Measurements from ENCODE around the gene TCAIM.
"Not testable (repeated sequence)": the region's sequence is repeated elsewhere in the genome, so short reads cannot be mapped to it uniquely, and the experiment has no call there.

TCAIM gene

DNA sequence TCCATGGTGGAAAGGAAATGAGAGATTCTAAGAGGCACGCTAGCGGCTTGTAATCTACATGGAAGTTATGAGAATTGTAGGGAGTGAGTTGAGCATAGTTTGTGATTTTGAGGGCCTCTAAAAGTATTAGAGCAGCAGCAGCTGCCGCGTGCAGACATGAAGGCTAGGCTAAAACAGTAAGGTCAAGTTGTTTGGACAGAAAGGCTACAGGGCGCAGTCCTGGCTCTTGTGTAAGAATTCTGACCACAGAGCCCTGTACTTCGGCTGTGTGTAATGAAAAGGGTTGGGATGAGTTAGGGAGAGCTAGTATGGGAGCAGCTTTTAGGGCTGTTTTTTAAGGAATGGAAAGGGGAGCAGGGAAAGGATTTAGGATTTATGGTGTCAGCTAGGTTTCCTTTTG, 8.0 kb downstream of the TCAIM start:
- DNase-seq (ENCODE audit: low spot score), result not testable (repeated sequence)

DNA sequence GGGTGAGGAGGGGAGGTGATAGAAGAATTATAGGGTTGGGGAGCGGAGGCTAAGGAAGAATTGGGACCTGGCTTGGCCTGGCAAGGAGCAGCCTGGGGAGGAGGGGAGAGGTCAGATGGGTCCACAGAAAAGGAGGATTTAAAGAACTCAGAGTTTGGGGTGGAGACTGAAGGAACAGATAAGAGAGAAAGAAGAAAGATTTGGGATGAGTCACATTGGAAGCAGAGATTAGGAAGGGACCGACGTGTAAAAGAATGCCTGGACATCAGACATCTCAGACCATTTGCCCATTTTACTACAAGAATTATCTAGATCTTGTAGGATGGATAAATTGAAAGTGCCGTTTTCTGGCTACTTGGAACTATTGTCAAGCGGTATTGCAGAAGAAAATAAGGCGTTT, 10.4 kb downstream of the TCAIM start:
- DNase-seq (ENCODE audit: low spot score), result no peak

DNA sequence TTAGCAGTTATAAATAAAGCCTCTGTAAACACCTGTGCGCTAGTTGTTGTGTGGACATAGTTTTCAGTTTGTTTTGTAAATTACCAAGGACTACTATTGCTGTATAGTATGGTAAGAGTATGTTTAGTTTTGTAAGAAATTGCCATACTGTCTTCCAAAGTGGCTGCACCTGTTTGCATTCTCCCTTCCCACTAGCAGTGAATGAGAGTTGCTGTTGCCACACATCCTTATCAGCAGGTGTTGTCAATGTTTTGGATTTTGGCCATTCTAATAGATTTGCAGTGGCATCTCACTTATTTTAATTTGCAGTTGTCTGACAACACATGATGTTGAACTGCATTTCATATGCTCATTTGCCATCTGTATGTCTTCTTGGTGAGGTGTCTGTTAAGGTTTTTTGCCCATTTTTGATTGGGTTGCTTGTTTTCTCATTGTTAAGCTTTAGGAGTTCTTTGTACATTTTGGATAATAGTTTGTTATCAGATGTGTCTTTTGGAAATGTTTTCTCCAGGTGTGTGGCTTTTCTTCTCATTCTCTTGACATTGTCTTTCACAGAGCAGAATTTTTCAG, 14.9 kb downstream of the TCAIM start:
- no peak for DNase-seq (ENCODE audit: low spot score)

DNA sequence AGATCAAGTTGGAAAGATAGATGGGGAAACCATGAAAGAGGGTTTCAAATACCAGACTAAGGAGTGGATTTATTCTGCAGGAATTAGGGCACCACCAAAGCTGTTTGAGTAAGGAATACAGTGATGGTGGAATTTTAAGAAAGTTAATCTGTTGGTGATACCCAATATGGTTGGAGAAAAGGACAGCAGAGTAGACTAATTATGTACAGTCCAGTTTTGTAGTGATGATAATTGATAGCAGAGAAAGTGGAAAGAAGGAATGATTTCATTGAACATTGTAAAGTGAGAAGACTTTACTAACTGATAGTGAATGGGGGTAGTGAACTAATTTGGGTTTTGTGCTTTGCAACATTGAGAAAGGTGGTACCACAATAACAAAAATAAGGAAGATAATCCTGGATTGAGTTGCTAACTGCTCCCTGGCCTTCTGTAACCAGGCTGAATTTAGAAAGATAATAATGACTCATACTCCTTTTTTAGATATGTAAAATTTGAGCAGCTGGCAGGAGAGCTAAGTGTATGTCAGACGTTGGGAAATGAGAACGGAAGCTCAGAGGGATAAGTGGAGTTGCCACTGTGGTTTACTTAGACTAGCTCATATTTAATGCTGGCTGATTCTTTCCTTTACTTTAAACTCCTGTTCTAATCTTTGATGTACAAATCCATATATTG, 16.9 kb downstream of the TCAIM start:
- DNase-seq (ENCODE audit: low spot score), result no peak

DNA sequence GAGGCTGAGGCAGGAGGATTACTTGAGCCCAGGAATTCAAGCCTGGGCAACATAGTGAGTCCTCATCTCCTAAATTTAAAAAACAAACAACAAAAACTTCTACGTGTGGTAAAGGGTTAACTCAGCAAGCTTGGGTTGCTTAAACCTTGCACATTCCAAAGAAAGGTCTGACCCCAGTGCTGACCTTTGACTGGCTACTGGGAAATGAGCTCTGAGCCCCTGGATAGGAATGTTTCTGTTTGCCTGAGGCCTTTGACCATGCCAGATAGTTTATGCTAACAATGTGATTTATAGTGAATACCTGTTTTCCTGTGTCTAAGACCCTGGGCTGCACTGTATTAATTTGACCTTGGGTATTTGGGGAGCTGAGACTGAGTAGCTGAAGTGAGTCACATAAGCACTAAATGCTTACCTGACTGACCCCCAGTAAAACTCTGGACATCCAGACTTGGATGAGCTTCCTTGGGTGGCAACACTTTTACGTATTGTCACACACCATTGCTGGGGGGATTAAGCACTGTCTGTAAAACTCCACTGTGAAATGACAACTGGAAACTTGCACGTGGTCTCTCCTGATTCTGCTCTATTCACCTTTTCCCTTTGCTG, 20.7 kb downstream of the TCAIM start:
- peak; percentile 34 for DNase-seq (ENCODE audit: low spot score)

DNA sequence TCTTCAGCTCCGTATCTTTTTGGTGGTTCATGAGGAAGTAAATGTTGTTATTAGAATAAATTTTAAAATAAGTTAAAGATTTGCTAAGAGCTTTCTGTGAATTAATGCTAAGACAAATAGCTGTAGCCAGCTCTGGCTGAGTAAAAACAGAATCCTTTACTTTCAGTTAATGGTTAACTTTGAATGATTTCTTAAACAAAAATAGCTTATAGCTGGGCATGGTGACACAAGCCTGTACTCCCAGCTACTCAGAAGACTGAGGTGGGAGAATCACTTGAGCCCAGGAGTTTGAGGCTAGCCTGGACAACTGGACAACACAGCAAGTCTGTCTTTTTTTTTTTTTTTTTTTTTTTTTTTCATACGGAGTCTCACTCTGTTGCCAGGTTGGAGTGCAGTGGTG, 25.0 kb downstream of the TCAIM start:
- DNase-seq (ENCODE audit: low spot score), result no peak

DNA sequence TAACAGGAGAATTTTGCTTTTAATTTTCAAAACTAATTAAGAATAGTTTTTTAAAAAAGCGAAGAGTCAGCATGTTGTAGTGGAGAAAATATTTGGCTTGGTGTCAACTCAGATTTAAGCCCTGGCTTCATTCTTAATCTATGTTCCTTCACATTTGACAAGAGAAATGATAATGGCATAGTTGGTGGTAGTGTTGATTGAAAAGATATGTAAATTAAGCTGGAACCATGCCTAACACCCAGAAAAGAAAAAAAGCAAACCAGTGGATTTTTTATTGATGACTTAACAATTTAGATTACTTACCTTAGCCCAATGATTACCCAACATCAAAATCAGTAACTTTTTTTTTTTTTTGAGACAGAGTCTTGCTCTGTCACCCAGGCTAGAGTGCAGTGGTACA, 27.4 kb downstream of the TCAIM start:
- DNase-seq (ENCODE audit: low spot score), result no peak

DNA sequence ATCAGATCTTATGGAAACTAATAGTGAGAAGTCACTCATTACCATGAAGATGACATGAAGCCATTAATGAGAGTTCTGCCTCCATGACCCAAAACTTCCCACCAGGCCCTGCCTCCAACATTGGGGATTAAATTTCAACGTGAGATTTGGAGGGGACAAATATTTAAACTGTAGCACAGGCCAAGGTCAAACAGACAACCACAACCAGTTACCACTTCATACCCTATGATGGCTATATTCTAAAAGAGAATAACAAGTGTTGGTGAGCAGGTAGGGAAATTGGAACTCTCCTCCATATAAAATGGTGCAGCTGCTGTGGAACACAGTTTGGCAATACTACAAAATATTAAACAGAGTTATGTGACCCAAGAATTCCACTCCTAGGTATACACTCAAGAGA, 36.9 kb downstream of the TCAIM start:
- DNase-seq (ENCODE audit: low spot score), result no peak

DNA sequence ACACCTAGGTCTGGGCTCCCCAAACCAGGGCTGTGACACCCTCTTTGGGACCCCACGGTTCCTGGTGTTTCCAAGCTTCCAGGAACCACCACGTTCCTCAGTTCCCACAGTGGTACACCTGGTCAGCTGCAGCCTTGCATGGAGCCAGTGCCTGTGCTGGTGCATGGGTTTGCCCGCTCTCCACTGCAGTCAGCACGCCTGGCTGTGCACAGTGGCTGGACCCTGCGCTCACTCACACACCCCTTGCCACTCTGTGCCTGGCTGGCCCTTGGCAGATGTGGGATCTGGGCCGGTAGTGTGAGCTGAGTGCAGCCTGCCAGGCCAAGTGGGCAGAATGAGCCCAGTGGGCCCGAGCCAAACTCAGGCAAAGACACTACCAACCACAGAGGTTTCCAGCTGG, 48.8 kb downstream of the TCAIM start:
- DNase-seq (ENCODE audit: low spot score), result no peak

DNA sequence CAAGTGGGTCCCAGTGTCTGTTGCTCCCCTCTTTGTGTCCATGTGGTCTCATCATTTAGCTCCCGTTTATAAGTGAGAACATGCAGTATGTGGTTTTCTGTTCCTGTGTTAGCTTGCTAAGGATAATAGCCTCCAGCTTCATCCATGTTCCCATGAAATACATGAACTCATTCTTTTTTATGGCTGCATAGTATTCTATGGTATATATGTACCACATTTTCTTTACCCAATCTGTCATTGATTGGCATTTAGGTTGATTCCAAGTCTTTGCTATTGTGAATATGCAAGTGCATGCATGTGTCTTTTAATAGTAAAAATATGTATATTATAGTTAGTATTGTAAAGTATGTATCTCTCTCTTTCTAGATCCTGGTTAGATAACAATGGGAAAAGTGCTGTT, 53.9 kb downstream of the TCAIM start:
- no peak for DNase-seq (ENCODE audit: low spot score)

DNA sequence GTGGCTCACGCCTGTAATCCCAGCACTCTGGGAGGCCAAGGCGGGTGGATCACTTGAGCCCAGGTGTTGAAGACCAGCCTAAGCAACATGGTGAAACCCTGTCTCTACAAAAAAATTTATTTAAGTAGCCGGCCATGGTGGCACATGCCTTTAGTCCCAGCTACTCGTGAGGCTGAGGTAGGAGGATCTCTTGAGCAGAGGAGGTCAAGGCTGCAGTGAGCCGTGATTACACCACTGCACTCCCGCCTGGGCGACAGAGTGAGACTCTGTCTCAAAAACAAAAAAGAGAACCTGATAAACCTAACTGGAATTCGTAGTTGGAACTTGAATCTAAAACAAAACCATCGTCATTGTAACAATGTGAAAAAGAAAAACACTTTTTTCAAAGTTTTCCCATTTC, 57.1 kb downstream of the TCAIM start:
- no peak for DNase-seq (ENCODE audit: low spot score)

DNA sequence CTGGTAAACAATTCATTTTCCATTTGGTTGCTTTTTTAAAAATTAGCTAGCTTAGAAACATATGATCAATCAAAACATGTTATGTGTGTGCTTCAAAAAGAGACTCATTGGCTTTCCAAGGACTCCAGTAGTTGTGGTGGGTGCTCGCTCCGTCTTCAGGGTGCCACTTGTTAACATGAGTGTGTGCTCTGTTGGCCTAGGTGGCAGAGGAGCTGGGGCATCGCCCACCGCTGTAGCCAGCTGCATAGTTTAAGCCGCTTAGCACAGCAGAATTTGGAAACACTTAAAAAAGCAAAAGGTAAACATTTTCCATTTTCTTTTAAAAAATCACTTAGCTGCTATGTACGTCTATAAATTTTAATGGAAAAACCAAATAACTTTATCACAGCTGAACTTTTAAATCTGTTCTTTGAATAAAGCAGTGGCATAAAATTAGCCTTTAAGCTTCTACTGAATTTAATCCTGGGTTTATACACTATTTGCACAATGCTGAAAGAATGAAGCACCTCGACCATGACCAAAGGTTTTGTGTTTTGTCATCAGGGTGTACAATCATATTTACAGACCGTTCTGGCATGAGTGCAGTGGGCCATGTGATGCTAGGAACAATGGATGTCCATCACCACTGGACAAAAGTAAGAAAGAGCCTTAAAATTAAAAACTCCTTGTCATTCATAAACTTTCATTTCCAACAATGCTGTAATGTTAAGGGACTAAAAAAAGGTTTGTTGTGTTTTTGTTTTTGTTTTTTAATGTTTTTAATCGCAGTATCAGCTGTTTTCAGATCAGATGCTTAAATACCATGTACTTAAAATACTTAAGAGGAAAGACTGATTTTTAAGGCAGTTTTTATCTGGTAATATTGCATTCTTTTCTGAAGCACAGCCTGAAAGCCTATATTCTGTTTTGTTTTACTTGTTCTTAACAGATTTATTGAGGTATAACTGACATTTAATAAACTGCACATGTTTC, 57.9 kb downstream of the TCAIM start:
- DNase-seq (ENCODE audit: low spot score), result no peak

DNA sequence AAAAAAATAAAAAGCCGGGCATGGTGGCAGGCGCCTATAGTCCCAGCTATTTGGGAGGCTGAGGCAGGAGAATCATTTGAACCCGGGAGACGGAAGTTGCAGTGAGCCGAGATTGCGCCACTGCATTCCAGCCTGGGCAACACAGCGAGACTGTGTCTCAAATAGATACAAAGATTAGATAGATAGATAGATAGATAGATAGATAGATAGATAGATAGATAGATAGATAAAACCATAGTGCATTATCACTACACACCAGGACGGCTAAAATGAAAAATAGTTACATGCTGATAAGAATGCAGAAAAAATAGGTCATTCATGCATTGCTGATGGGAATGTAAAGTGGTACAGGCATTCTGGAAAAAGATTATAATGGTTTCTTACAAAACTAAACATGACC, 59.7 kb downstream of the TCAIM start:
- DNase-seq (ENCODE audit: low spot score), result not testable (repeated sequence)

DNA sequence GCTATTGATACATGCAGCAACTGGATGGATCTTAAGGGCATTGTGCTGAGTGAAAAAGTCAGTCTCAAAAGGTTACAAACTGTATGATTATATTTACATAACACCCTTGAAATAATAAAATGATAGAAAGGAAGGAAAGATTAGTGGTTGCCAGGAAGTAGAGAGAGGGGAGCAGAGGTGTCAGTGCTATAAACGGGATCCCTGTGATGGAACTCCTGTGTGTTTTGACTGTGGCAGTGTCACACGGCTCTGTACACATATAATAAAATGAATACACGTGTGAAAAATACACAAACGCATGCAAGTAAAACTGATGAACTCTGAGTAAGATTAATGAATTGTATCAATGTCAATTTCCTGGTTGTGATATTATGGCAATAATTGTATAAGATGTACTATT, 60.3 kb downstream of the TCAIM start:
- no peak for DNase-seq (ENCODE audit: low spot score)

DNA sequence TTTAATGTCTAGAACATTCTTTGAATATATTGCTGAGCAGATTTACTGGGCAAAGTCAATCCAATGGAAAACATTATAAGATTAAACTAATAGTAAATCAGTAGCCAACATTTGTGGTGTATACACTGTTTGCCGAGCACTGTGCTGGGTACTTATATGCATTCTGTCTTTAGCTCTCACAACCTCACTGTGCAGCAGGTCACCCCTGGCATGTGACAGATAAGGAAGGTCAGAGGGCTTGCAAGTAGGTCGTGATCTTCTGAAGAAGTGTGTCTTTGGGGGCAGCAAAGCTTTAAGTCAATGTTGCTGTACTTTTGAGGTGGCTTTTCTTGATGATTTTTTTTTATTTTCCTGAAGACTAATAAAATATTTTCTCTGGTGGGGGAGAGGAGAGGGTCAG, 62.2 kb downstream of the TCAIM start:
- peak; percentile 71 for DNase-seq (ENCODE audit: low spot score)

DNA sequence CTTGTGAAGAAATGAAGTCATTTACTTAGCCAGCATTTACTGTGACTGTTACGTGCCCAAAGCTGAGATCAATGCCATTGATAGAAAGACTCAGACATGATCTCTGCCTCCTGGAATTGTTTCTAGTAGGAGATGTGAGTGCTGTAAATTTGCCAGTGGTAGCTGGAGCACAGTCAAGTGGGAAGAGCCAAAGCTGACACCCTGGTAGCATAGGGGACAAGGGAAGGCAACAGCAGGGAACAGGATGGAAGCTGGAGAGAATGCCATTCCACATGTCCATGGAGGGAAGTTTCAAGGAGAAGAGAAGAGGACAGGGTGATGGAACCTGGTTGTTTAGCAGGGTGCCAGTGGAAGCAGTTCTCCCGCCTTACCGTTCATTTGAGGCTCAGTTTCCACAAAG, 64.0 kb downstream of the TCAIM start:
- DNase-seq (ENCODE audit: low spot score), result no peak

DNA sequence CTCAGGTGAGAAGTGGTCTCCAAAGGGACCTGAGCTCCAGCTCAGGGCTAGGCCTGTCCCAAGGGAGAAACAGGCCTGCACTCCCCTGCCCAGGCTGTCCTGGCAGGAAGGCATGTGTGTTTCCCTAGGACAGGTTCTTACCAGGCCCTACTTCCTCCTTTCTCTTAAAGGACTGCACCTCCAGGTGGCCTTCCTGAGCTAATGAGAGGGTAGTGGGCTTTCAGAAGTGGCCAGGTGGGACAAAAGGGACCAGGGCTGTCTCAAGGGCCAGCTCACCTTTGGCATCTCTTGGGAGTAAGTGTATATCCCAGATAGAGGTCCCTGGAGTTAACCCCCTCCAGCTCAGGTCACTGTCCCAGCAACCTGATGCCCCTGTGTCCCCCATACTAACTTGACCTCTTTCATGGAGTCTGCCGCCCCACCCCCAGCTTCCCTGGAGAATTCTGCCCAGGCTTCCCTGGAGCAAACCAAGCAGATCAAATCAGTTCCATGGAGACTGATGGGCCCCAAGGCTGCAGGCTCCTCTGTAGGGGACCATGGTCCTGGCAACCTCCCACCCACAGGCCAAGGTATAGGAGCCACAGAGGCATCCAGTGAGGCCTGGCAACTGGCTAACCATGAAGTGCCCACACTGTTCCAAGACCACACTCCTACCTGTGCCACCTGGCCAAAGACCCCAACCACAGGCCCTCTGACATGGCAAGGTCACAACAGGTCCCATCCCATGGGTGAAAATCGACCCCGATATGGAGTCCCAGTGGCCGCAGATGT, 71.3 kb downstream of the TCAIM start:
- DNase-seq (ENCODE audit: low spot score), result no peak

DNA sequence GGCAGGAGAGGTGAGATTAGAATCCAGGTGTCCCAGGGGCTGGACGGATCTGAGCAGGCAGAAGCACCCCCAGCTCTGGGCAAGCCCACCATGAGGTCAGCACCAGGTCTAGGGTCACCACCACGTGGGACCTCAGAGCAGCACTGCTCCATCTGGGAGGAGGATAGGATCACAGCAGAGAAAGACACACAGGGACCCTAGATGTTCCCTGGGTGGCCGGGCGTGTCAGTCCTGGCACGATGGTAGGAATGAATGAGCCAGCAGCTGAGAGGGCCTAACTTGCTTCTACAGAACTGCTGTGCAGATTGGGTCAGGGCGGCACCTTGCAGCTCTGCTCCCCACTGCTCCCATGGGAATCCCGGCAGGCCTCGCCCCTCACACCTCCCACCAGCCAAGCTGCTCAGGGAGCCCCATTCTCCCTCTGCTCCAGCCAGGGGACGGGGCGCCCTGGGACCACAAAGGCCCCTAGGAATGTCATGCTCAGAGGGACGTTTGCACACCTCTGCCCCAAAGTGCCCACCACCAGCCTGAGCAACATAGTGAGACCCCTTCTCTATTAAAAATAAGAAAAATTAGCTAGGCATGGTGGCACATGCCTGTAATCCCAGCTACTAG, 72.6 kb downstream of the TCAIM start:
- DNase-seq (ENCODE audit: low spot score), result no peak

DNA sequence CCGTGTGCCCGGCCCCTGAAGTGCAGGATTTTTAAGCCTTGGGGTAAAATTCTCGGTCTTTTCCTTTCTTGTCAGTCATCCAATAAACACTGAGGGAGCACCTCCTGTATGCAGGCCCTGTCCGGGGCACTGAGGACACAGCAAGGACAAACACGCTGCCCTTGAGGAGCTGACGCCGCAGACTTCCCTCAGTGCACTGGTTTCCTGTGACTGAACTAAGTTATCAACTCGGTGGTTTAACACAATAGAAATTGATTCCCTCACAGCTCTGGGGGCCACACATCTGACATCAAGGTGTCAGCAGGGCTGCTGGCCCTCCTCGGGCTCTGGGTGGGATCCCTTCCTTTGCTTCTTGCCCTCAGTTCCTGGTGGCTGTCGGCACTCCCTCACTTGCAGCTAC, 73.8 kb downstream of the TCAIM start:
- DNase-seq (ENCODE audit: low spot score), result no peak

DNA sequence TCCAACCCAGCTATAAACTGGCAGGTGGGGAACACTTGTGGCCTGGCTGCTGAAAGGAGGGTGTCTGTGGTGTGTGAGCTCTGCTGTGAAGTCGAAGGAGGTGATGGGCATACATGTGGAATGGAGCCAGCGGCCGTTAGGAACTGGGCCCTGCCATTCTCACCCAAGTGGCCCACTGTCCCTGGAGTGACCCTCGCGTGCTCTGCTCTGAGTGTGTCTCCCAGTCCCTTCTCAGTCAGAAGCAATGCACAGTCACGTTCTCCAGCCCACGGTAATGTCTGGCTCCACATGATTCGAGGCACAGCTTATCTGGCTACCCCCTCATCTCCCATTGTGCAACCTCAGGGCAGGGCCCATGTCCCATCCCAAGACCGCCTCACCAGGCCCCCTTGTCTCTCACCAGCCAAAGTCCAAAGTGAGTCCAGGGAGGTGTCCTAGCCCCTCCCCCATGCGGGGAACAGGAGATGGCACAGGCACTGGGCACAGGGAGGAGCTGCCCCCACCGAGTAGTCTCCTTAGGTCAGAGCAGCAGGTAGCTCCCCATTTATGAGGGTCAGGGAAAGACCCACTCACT, 76.0 kb downstream of the TCAIM start:
- DNase-seq (ENCODE audit: low spot score), result no peak

DNA sequence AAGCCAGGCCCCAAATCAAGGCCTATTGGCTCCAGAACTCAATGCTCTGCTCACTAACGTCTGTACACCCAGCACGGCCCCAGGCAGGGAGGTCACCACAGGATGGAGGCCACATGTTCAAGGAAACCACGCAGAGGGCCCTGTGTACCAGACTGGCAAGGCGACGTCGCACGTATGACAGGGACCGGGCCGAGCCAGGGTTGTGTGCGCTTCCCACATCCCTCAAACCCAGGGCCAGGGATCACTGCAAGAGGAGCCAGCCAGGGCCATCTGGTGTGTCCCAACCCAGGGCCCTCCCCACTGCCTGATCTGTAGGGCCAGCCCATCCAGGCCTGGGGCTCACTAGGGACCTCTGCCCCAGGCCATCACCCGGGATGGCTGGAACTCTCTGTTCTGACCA, 76.9 kb downstream of the TCAIM start:
- DNase-seq (ENCODE audit: low spot score), result no peak
